ENCODE data around the gene CEP350.

DNA sequence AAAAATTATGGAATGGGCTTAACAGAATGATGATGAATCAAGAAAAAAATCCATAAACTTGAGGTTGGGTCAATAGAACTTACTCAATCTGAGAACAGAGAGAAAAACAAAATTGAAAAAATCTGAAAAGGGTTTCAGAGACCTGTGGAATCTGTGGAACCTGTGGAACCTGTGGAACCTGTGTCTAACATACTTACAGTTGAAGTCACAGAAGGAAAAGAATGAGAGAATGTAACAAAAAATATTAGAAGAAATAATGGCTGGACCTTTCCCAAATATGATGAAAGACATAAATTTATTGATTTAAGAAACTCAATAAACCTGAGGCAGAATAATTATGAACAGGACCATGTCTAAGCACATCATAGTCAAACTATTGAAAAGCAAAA, 182.4 kb downstream of the CEP350 start:
- TF ChIP-seq EZH2 (IDR thresholded peaks at IDR 0.05; ENCODE audit: low read length, unreplicated experiment) (no peak), EZH2phosphoT487 (IDR thresholded peaks at IDR 0.05; ENCODE audit: borderline replicate concordance, low read length) (no peak)
- TF ChIP-seq, protein P1, sequence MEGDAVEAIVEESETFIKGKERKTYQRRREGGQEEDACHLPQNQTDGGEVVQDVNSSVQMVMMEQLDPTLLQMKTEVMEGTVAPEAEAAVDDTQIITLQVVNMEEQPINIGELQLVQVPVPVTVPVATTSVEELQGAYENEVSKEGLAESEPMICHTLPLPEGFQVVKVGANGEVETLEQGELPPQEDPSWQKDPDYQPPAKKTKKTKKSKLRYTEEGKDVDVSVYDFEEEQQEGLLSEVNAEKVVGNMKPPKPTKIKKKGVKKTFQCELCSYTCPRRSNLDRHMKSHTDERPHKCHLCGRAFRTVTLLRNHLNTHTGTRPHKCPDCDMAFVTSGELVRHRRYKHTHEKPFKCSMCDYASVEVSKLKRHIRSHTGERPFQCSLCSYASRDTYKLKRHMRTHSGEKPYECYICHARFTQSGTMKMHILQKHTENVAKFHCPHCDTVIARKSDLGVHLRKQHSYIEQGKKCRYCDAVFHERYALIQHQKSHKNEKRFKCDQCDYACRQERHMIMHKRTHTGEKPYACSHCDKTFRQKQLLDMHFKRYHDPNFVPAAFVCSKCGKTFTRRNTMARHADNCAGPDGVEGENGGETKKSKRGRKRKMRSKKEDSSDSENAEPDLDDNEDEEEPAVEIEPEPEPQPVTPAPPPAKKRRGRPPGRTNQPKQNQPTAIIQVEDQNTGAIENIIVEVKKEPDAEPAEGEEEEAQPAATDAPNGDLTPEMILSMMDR (conservative IDR thresholded peaks at IDR 0.05; ENCODE audit: low read depth, low read length) = no peak

Measured in PC-3 (cell line).